Uterus (tissue), 4 donors: ENCODE measurements around the gene ABCD3. TPM values are rescaled to one million over a fixed set of nuclear protein-coding genes. Genes with fewer than 3 reads are reported as not detected.

Source experiments
- DNase-seq, 2 donors: peaks; one replicate each; pipeline ENCODE4 v3.0.0-alpha.2; 2019 to 2020
- H3K27ac ChIP-seq, 2 donors: fragments of 200-600 bp; sonication (generic); 1 replicate in 1 of 2; 2 replicates in 1 of 2; pipeline ENCODE4 v1.5.1; 2016 to 2018
- H3K27me3 ChIP-seq, 2 donors: fragments of 200-600 bp; sonication (generic); one replicate each; pipeline ENCODE4 v1.5.1; 2018 to 2019; ENCODE audit warnings: control low read depth in 1 of 2
- H3K36me3 ChIP-seq, 2 donors: fragments of 200-600 bp; sonication (generic); one replicate each; pipeline ENCODE4 v1.5.1; 2019; ENCODE audit warnings: control low read depth in 1 of 2
- H3K4me1 ChIP-seq, 2 donors: fragments of 200-600 bp; sonication (generic); one replicate each; pipeline ENCODE4 v1.5.1; 2018 to 2019; ENCODE audit warnings: control low read depth in 1 of 2
- H3K4me3 ChIP-seq, 2 donors: fragments of 200-600 bp; sonication (generic); 1 replicate in 1 of 2; 2 replicates in 1 of 2; pipeline ENCODE4 v1.5.1; 2018 to 2019; ENCODE audit warnings: mild to moderate bottlenecking in 1 of 2
- H3K9me3 ChIP-seq, 2 donors: fragments of 200-600 bp; sonication (generic); one replicate each; pipeline ENCODE4 v1.5.1; 2019; ENCODE audit warnings: control low read depth in 1 of 2
- POLR2A ChIP-seq, 2 donors: fragments of 450-650 bp; IDR thresholded peaks; one replicate each; pipeline ENCODE4 v1.6.1; 2016; ENCODE audit warnings: antibody characterized with exemption in 2 of 2, mild to moderate bottlenecking in 1 of 2, moderate library complexity in 1 of 2
- intact Hi-C: fragments of 100-400 bp; cut with DNase I; formaldehyde crosslinking; loops from one replicate; pipeline ENCODE4 v1.15.1; 2023; ENCODE audit warnings: low total_unique reads
- total RNA-seq, 4 donors: library from RNA; depleted of rRNA in 3 of 4; stranded (reverse); fragments of >200 nt in 3 of 4; gene quantifications; one replicate each; pipeline versions ENCODE4 v1.1.0 to v1.2.4, GENCODE V29; 2014 to 2023
- TF ChIP-seq, protein P1 (sequence below), 4 experiments: fragments of 200-600 bp in 2 of 4; fragments of 450-650 bp in 2 of 4; sonication (generic) in 2 of 4; IDR thresholded peaks; one replicate each; pipeline ENCODE4 v1.5.1; 2016 to 2019; ENCODE audit warnings: antibody characterized with exemption in 4 of 4, mild to moderate bottlenecking in 2 of 4, moderate library complexity in 1 of 4
- donor health status: DM: yes; HTN: yes; CAD: no.

ABCD3 gene
- total RNA-seq, 4 donors from 2014 or later, result 18.4 to 53.2 (median 30.7) TPM

DNA sequence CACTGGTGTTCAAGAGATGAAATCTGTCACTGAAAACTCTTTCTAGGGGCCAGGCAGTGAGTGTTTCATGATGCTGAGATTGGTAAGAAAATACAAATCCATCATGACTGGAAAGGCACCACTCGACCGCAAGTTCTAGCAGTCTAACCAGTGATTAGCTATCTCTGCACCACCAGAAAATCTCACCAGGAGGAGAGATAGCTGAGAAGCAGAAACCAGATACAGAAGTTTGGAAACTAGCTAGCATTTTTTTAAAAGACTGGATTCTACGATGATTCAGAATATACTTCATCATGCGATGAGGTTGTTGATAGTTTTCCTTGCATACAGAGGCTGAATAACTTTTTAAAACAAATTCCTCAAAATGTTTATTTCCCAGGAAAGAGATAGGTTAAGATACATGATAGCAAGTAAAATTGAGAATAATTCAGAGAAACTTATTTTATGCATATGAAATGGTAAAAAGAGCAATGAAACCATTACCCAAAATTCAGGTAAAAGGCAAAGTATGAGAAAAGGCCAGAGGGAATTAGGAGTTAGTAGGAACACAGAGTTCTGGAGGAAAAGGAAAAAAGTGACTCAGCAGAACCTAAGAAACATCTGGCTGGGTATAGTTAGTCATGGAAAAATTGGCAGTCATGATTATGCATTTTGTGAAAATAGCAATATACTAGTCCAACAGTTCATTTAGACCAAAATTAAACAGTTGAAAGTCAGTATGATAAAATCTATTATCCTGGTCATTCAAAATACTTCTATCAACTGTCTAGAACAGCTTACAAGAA lies 126.7 kb downstream of the ABCD3 start:
- no peaks in the 10 kb centered on the region for H3K9me3 ChIP-seq
- TF ChIP-seq, protein P1, sequence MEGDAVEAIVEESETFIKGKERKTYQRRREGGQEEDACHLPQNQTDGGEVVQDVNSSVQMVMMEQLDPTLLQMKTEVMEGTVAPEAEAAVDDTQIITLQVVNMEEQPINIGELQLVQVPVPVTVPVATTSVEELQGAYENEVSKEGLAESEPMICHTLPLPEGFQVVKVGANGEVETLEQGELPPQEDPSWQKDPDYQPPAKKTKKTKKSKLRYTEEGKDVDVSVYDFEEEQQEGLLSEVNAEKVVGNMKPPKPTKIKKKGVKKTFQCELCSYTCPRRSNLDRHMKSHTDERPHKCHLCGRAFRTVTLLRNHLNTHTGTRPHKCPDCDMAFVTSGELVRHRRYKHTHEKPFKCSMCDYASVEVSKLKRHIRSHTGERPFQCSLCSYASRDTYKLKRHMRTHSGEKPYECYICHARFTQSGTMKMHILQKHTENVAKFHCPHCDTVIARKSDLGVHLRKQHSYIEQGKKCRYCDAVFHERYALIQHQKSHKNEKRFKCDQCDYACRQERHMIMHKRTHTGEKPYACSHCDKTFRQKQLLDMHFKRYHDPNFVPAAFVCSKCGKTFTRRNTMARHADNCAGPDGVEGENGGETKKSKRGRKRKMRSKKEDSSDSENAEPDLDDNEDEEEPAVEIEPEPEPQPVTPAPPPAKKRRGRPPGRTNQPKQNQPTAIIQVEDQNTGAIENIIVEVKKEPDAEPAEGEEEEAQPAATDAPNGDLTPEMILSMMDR (IDR thresholded peaks at IDR 0.05), result no peak
- no peak for TF ChIP-seq POLR2A (IDR thresholded peaks at IDR 0.05)
- no peaks in the 10 kb centered on the region for H3K36me3 ChIP-seq
- intact Hi-C loops, result no loop called here
- no peak for DNase-seq
- H3K4me3 ChIP-seq, result no peak overlapping the region
- no peaks in the 10 kb centered on the region for H3K4me1 ChIP-seq
- H3K27me3 ChIP-seq, result no peaks in the 10 kb centered on the region
- H3K27ac ChIP-seq, result peak overlapping the region in 1 of 2 donors; percentile 23

DNA sequence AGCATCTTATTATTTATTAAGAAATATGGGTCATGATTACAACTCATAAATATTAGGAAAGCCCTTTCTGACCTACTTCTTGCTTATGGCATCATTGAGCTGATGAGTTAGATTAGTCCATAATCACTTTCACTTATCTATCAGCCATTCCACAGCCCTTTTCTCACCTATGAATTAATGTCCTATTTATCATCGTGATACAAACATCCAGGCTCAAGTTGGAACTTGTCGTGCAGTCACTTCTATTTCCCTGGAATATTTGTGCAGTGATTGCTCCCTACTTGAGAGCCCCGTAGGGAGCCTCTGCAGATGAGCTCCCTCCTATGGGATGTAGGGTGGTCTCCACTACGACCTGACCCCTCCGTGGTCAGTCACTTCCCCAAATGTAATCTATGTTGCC lies 131.5 kb downstream of the ABCD3 start:
- H3K36me3 ChIP-seq, result no peaks in the 10 kb centered on the region
- H3K9me3 ChIP-seq, result no peaks in the 10 kb centered on the region
- no peak for DNase-seq
- TF ChIP-seq, protein P1 (IDR thresholded peaks at IDR 0.05), result no peak
- TF ChIP-seq POLR2A (IDR thresholded peaks at IDR 0.05), result no peak
- H3K27ac ChIP-seq, result no peak overlapping the region
- intact Hi-C loops, result no loop called here
- H3K4me3 ChIP-seq, result no peak overlapping the region
- H3K4me1 ChIP-seq, result no peaks in the 10 kb centered on the region
- no peaks in the 10 kb centered on the region for H3K27me3 ChIP-seq

- Histone ChIP-seq H3K9me3 (no peaks in the 10 kb centered on the region), H3K27ac (no peak overlapping the region), H3K4me3 (no peak overlapping the region), H3K36me3 (no peaks in the 10 kb centered on the region), H3K4me1 (no peaks in the 10 kb centered on the region), H3K27me3 (no peaks in the 10 kb centered on the region)
- no peak for DNase-seq
- no peak for TF ChIP-seq POLR2A (IDR thresholded peaks at IDR 0.05)
- TF ChIP-seq, protein P1 (IDR thresholded peaks at IDR 0.05), result no peak
- intact Hi-C loops, result no loop called here
These were observed 132.2 kb downstream of the ABCD3 start for GRCh38 chr1:94550396-94550795.

GRCh38 chr1:94550800-94551241 lies 132.6 kb downstream of the ABCD3 start:
- DNase-seq, result no peak
- H3K27ac ChIP-seq, result no peak overlapping the region
- no peaks in the 10 kb centered on the region for H3K36me3 ChIP-seq
- no peak for TF ChIP-seq POLR2A (IDR thresholded peaks at IDR 0.05)
- TF ChIP-seq, protein P1 (IDR thresholded peaks at IDR 0.05), result no peak
- H3K9me3 ChIP-seq, result no peaks in the 10 kb centered on the region
- intact Hi-C loops, result no loop called here
- H3K4me3 ChIP-seq, result no peak overlapping the region
- H3K4me1 ChIP-seq, result no peaks in the 10 kb centered on the region
- no peaks in the 10 kb centered on the region for H3K27me3 ChIP-seq

GRCh38 chr1:94551449-94551848 lies 133.3 kb downstream of the ABCD3 start:
- DNase-seq, result no peak
- Histone ChIP-seq H3K4me3 (no peak overlapping the region), H3K27me3 (no peaks in the 10 kb centered on the region), H3K4me1 (no peaks in the 10 kb centered on the region), H3K9me3 (no peaks in the 10 kb centered on the region), H3K27ac (no peak overlapping the region), H3K36me3 (no peaks in the 10 kb centered on the region)
- no peak for TF ChIP-seq POLR2A (IDR thresholded peaks at IDR 0.05)
- TF ChIP-seq, protein P1 (IDR thresholded peaks at IDR 0.05), result no peak
- intact Hi-C loops, result no loop called here
